Left cardiac atrium (tissue), 4 donors: ENCODE results near the gene DAAM1. TPM values are rescaled to one million over a fixed set of nuclear protein-coding genes. Genes with fewer than 3 reads are reported as not detected.

ENCODE experiments used
- ATAC-seq, 2 donors: fragments of 200-7000 bp; cut with Tn5 transposase; one replicate each; pipeline ENCODE4 v1.9.1; 2020; ENCODE audit warnings: mild to moderate bottlenecking in 2 of 2, moderate library complexity in 2 of 2
- DNase-seq: peaks from one replicate; pipeline ENCODE4 v3.0.0-alpha.2; 2020
- intact Hi-C, 2 donors: fragments of 100-400 bp; cut with DNase I; formaldehyde crosslinking; loops; one replicate each; pipeline versions ENCODE4 v1.14.1 to v1.15.1; 2022 to 2023
- total RNA-seq, 2 donors: library from RNA; stranded (reverse); fragmentation: NEBNext Ultra II Directional; extraction: Animal tissue kit (Norgen Biotek cat#: 25700); gene quantifications; one replicate each; pipeline ENCODE4 v1.2.1, GENCODE V29; 2021
- donor health status: DM: no; HTN: yes; CAD: no.
- donor health status: DM: no; HTN: yes; CAD: no; lungs with severe emphysema.
- donor health status: DM: yes; HTN: yes; CAD: no.
- donor health status: Dilated cardiomyopathy.

Gene DAAM1
- total RNA-seq, 2 donors from 2014 or later, result 87.2 to 97.1 TPM

DNA sequence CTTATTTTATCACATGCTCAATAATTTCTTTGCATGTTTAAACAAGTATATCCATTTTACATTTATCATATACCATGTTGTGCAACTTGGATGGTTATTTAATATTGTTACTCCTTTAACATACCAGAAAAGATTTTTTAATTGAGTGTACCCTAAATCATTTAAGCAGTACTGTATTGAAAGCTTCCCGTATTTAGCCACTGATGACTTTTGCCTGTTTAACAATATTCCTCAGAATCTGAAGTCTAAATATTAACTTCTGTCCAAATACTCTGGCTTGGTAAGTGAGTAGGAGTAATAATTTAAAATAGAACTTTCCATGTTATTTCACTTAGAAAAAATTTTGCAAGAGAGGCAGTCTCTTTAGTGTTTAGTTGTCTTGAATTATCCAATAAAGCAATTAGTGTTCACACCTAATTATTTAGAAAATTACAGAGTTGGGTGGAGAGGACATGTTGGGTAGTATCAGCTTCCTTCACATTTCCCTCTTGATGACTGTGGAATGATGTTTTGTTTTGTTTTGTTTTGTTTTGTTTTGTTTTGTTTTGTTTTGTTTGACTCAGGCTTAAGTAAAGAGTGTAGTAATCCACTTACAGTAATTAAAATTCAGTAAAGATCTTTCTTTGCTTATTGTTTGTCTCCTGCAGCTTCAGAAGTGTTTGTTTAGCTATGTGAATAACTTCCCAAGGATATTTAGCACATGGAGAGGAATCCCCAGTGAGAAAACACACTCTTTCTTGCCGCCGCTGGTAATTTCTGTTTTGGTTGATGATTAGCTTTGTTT, 59.5 kb downstream of the DAAM1 start:
- intact Hi-C loops, result no loop called here
- DNase-seq, result no peak
- ATAC-seq, result no peak

DNA sequence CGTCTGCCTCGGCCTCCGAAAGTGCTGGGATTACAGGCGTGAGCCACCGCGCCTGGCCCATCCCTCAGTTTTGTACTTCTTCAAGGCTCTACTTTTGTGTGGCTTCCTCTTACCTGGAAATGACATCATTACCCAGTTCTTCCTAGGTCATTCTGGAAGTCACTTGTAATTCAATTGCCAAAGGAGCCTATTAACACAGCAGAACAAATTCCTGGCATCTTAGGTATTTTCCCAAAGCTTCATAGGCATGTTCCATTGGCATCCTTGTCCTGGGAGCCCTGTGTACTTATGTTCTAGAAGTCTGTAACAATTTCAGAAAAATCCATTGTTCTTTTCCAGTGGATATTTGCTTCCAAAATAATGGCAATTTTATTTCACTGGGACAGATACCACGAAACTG, 60.6 kb downstream of the DAAM1 start:
- intact Hi-C loops, result no loop called here
- DNase-seq (no peak), ATAC-seq (no peak)

DNA sequence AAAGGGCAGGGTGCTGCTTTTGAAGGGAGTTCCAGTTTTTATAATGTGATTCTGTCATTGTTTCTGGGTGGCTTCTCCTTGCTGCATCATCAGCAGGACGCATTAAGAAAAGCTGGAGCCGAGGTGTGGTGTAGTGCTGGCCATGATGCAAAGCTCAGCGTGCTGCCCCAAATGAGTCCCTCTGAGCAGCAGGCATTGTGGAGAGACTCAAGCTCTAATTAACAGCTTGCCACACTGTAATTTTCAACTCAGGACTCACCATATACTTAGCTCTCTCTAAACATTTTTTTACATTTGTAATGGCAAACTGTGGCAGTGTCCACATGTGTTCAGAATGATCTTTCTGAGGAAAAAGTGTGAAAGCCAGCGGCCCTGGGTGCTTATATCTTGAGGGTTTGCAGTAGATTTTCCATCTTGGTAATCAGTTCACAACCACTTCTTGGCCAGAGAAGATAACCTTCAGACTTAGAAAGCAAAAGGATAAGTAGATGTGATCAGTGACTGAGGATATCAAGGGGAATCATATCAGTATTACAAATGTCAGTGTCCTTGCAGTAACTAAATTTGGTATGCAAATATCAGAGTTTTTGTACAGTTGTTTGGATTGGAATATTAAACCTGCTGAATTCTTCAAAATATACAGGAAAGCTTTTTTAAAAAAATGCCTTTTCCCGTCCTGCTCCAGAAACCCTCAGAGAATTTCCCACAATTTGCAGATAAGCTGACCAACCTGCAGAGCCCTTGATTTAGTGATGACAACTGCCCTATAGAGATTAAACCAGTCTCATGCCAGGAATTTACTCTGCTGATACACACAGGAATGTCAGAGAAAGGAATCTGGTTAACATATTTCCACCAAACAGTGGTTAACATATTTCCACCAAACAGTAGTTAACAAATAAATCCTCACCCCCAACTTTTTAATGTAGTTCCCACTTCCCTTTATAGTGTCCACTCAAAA, 63.6 kb downstream of the DAAM1 start:
- DNase-seq, result no peak
- ATAC-seq, result peak in 1 of 2 donors; percentile 13
- intact Hi-C loops, result loop anchor here in 1 of 2 donors (10.0 kb wide), 1 partner anchor 57 kb away; no protein-coding TSS in a partner anchor

DNA sequence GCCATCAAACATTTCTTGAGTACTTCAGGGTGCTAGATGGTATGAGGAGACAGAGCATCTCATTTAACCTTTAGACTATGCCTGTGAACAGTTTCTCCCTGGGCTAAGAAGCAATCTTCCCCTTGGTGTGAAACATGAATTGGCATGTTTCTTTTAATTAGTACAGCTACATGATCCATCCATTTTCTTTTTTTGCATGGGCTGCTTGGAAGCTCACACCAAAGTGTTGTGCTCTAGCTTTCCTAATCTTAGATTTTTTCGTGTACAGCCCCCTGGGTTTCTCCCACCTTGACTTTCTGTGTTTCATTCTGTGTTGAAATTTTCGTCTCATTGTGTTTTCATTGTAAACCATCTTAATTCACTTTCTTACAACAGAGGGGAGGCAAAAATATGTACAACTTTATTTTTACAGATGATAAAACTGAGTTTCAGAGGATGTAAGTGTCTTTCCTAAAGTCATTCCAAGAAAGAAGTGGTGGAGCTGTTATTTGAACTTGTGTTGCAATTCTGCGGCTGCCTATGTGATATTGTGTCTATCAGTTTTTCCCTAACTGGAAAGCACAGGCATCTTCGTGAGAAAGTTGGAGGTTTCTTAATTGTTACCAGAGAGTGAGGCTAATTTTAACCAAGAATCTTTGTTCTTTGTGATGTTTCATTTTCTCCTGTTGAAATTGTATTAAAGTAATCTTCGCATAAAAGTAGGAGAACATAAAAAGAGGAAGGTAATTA, 64.5 kb downstream of the DAAM1 start:
- DNase-seq, result no peak
- intact Hi-C loops, result loop anchor here in 1 of 2 donors (10.0 kb wide), 1 partner anchor 58 kb away; no protein-coding TSS in a partner anchor
- ATAC-seq, result no peak

DNA sequence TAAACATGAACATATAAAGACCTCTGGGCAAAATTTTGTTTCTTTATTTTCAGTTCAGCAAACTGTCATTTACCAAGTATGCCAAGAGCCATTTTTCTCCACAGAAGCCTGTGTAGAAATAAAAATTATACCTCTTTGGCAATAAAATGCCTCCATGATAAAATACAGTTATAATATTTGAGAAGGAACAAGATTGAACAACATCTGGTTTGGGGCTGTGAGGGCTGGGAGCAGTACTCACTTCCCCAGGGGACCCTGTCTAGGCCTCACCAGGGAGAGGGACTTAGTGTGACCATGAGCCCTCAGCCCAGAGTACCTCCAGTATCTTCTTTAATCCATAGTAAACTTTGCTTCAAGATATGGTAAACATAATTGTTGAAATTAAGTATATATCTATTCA, 65.1 kb downstream of the DAAM1 start:
- no peak for DNase-seq
- intact Hi-C loops, result loop anchor here in 1 of 2 donors (10.0 kb wide), 1 partner anchor 59 kb away; no protein-coding TSS in a partner anchor
- ATAC-seq, result no peak

DNA sequence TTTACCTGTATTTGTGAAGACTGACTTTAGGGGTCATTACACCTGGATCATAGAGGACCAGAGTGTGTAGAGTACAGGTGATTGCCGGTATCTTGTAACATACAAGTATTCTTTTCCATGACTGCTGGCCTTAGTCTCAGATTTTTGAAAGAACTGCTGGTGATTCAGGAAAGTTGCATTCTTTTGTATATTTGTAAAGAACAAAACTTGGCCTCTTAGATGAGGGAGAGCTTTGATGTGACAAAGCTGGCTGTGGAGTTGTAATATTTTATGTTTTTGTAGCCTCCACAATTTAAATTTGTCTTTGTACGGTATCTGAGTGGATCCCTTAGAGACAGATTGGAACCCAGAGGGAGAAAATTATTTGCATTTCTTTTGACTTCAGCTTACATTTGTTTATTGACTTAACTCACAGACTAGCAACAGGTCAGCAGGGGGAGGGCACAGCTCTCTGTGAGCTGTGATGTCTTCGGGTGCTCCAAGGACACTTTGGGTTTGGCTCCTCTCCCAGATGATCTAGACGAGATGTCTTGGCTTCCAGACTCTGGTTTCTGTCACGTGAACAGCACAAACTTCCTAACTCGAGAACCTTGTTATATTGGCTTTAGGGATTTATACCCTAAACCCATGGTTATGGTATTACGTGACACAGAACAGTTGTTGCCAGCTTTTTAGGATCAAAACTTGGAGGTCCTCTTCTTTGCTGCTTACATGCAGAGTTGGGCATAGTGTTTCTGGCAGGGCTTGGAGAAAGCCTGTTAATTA, 65.9 kb downstream of the DAAM1 start:
- ATAC-seq (peak; percentile 86 to 88), DNase-seq (peak; percentile 72)
- intact Hi-C loops, result loop anchor here in 1 of 2 donors (10.0 kb wide), 1 partner anchor 60 kb away; no protein-coding TSS in a partner anchor

DNA sequence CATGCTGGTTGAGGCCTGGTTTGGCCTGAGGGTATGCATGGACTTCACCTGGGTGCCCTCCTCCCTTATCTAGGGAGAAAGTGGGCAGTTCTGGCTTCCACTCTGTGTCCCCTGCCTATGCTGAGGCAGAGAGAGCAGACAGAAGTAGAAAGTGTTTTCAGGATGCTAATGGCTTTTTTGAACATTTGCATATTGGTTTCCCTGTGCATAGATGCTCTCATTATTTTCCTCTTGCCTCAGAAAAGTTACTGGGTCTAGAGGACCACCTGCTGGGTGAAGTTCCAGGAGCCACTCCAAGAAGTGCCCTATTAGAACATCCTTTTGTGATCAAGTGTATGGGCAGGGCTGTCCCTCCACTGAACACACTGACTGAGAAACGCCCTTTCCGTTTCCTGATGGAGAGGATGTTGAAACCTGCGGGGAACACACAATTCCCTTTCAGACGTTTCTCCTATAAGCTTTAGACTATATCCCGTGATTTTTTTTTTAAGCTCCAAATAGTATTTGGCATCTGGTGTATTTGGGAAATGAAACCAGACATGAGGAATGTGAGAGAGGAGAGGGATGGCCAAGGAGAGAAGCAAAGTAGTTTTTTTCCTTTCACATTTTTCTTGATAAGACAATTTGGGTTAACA, 66.6 kb downstream of the DAAM1 start:
- ATAC-seq, result peak; percentile 43 to 74
- intact Hi-C loops, result loop anchor here in 1 of 2 donors (10.0 kb wide), 1 partner anchor 60 kb away; no protein-coding TSS in a partner anchor
- DNase-seq, result peak; percentile 58

DNA sequence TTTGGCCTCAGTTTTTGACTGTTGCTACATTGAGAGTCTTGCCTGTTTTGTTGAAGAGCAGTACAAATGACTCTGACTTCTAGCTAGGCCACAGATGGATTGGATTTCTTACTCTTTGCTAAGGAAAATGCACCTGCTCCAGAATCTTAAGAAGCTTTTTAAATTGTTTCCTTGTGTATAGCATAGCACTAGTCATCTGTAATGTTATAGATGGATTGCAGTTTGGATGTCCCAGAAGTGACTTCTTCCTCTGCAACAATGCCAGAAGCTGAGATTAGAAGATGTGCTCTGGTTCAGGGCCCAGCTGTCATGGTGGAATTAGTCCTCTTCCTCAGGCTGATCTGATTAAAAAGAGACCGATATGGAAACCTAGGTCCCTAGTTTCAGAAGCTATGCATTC, 67.9 kb downstream of the DAAM1 start:
- intact Hi-C loops, result loop anchor here in 1 of 2 donors (10.0 kb wide), 1 partner anchor 62 kb away; no protein-coding TSS in a partner anchor
- ATAC-seq (no peak), DNase-seq (no peak)

DNA sequence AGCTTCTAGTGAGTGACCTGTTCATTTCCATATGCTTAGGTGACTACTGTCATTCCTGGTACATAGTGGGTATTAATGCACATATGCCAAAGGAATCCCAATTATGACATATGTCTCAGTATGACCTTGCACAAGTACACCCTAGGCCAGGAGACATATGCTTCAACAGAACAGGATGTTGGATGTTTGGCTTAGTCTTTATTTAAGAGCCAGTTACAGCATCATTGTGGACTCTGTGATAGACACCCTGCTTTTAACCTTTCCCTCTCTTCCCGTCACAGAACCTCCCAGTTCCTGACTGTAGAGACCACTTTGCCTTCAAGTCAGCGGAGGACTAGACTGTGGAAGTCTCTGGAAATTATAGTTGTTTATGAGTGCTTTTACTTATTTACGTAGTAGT, 72.9 kb downstream of the DAAM1 start:
- intact Hi-C loops, result no loop called here
- ATAC-seq (no peak), DNase-seq (no peak)

DNA sequence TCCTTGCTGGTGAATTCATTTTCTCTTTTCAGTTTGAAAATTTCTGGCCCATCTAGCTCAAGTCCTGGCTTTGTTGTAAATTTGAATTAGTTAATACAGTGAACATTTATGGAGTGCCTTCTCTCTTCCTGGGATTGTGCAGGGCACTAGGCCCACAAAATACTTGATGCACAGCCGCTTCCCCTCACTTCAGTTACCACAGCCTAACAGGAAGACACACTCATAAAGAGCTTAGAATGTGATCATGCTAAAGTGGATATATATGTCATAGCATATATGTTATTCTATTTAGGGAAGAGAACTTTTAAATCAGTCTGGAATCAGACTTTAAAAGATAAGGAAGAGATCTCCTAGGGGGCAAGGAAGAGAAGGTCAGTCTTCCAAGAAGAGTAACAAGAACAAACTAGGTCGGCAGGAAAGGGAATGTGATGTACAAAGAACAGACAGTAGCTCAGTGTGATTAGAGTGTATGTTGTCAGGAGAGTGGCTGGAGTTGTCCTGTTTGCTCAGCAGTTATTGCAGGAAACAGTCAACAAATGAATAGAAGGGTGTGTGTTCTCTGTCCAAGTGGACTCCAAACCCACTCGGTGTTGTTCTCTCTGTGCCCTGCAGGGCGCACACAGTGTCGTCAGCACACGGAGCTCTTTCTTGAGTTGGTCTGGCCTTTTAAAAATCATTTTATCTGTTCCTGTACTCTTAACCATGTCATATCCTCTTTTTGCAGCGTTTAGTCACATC, 74.4 kb downstream of the DAAM1 start:
- DNase-seq (no peak), ATAC-seq (peak; percentile 31 to 50)
- intact Hi-C loops, result no loop called here

DNA sequence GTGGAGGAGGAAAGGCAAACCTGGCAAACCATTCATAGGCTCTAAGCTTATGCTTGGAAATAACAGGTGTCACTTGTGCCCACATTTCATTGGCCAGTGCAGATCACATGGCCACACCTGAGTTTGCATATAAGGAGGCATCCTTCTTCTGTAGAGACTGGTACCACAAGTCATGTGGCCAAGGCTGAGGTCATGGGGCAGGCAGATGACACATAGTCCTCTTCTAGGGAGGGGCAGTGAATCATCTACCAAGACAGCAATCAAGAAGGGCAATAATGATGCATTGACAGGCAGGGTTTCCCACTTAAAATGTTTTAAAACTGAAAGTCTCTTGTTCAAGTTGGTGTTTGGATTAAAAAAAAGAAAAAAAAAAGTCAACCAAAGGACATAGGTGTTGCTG, 77.3 kb downstream of the DAAM1 start:
- DNase-seq (no peak), ATAC-seq (no peak)
- intact Hi-C loops, result no loop called here

DNA sequence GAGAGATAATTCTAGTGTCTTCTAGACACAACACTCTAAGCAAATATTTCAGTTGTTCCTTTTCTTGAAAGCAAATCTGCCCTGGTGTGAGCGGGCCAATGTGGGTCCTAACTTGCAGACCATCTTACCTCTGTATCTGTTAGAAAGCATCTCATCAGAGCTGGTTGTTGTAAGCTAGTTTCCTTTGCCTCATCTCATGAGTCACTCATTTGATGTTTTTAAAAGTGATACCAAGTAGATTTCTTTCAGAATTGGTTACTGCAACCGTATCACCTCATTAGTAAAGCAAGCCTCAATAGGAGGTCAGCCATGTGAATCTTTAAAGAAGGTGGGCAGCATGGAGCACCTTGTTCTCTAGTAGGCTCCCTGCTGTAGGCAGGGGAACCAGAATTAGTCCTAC, 78.6 kb downstream of the DAAM1 start:
- intact Hi-C loops, result no loop called here
- no peak for DNase-seq
- ATAC-seq, result peak in 1 of 2 donors; percentile 11

DNA sequence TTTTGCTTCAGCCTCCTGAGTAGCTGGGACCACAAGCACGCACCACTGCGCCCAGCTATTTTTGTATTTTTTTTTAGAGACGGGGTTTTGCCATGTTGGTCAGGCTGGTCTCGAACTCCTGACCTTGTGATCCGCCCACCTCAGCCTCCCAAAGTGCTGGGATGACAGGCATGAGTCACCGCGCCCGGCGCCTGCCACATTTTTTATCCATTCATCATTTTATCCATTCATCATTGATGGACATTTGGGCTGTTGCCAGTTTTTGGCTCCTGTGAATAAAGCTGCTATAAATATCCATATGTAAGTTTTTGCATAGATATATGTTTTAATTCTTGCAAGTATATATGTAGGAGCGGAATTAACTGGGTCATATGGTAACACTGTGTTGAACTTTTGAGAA, 79.5 kb downstream of the DAAM1 start:
- ATAC-seq (no peak), DNase-seq (no peak)
- intact Hi-C loops, result no loop called here

DNA sequence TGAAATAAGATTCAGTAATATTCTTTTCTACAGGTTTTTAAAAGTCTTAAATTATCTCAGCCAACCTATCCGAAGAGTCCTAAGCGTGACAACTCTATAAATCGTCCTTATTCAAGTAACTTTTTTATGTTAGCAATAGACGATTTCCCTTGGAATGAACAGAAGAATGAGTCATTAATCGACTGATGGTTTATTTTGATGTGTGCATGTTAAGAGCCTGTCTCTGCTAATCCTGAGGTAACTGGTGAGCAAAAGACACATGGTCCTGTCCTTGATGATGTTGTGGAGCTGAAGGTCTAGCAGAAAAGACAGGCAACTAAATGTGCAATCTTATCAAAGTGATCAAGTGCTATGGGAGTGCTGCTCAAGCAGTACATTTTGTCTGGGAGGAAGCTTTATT, 80.4 kb downstream of the DAAM1 start:
- no peak for DNase-seq
- ATAC-seq, result no peak
- intact Hi-C loops, result no loop called here

DNA sequence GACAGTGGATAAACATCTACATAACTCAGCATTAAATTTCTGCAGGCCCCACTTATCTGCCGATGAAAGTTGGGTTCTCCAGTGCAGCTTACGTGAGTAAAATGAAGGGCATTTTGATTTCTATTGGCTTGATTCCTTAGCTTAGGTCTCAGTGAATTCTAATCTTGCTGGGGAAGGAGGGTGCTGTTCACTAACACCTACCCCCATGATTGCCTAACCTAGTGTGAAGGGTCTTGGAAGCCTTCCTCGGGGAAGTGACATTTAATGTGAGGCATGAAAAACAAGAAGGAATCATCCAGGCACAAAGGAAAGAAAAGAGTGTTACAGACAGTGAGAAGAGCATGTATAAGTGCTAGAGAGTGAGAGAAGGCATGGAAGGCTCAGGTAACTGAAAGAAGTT, 81.0 kb downstream of the DAAM1 start:
- intact Hi-C loops, result no loop called here
- ATAC-seq (no peak), DNase-seq (no peak)

DNA sequence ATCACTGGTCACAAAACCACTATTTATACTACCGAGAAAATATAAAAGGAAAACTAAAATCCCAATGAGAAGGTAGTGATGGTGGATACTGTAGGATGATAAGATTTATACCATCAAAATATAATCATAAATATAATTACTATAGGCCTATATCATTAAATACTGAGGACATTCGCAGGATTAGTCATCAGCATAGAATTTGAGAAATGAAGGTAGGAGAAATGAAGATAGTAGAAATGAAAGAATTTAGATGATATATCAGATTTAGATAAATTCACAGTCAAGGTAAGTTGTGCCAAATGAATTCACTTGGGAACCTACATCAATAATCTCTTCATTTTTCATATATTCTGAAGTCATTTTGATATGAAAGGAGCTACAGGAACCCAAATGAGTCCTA, 82.8 kb downstream of the DAAM1 start:
- no peak for DNase-seq
- intact Hi-C loops, result loop anchor here in 1 of 2 donors (10.0 kb wide), 1 partner anchor 94 kb away; no protein-coding TSS in a partner anchor

DNA sequence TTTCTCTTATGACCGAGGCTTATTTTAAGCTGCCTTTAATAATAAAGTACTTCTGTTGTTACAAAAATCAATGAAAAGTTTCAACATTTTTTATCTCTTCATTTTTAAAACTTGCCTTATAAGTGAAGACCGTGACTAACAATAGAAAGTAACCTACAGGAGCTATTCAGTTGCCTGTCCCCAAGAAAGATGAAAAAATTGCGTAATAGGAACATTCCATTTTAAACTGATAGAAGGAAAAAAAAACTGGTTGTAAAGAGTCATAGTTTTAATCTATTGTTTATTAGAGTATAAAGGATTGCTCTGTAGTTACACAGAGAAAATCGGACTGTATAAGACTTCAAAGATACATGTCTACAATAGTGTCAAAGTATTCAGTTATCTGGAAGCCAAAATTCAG, 83.3 kb downstream of the DAAM1 start:
- intact Hi-C loops, result loop anchor here in 1 of 2 donors (10.0 kb wide), 1 partner anchor 93 kb away; no protein-coding TSS in a partner anchor
- no peak for ATAC-seq
- no peak for DNase-seq

More for the DNA sequence above, 82.8 kb downstream of the DAAM1 start:
- ATAC-seq, result no peak
